GM19324 (cell line): ENCODE results near the gene ENDOD1.

Experiments used
- ATAC-seq: cut with Tn5 transposase; IDR thresholded peaks from one replicate; pipeline ENCODE4 v1.9.1; 2021; ENCODE audit warnings: mild to moderate bottlenecking, moderate library complexity; ENCODE audit not compliant: unreplicated experiment, low FRiP score

The ENDOD1 gene

DNA sequence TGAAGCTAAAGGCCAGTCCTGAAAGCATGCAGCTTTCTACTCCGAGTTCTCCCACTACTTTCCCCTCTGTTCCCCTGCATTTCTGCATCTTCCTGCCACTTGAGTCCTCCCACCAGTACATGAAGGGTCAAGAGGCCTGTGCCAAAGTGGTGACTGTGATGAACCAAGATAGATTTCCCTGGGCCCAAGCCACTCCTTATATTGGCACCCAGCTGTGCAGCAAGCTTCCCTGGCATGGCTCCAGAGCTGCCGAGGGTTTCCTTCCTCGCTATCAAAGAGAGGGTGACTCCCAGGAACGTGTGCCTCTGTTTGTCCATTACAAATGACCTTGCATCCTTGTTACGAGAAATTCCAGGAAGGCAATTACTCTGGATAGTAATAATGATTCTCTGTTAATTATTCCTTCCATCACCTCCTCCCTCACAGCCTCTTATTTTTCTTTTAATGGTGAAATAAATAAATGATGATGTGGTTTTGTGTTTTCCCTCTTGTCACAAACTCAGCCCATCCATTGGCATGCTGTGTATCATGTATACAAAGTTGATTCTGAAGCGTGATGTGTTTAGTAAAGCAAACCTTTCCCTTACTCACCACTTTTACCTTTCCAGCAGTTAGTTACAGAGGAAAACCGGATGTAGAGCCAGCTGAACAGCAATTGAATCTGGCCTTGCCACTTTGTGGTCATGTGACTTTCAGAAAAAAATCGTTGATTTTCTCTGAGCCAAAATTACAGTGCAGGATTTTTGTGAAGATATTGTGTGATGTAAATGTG, 14.7 kb upstream of the ENDOD1 start:
- ATAC-seq, result no peak

DNA sequence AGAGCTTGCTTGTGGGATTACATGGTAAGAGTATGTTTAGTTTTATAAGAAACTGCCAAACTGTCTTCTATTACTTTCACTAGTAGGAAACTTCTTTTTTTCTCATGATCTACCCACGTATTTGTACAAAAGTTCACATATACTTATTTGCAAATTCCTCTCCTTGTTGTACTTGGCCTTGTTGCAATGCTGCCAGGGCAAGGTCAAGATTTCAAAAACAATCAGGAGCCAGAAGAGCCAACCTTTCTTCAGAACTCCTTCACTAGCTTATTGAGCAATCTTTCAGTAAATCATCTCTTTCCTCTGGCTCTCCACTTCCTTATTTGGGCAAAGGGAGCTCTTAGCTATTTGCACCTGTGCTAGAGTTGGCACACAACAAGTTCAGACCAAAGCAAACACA, 13.2 kb upstream of the ENDOD1 start:
- ATAC-seq, result peak; percentile 61

DNA sequence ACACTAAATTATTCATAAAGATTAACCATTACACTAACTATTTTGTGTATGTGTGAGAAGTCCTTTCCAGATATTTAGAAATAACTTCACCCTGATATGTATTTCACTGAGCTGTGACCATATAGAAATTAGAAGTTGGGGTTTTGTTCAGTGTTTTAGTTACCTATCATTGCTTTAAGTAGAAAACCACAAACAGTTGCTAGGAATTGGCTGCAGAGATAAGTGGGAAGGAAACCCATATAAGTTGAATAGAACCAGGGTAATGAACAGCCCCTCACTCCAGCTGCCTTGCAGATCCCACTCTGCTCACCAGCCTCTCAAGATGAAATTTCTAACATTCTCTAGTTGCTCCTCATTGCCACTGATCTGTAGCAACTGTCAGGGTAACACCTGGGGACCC, 12.7 kb upstream of the ENDOD1 start:
- no peak for ATAC-seq

DNA sequence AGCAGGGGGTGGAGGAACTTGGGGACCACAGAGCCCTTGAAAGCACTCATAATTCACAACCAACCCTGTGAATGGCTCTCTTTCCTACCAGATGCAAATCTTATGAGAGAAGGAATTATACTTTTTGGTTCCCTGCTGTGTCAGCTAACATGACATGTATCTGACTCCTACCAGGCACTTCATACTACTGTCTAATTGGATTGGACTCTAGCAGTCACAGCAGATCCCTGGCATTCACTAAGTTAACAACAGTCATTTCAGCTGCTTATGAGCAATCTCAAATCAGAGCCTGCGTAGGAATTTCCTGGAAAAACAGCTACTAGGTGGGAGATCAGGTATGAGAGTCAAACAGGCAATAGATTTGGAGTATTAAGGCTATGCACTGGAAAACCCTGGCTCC, 11.1 kb upstream of the ENDOD1 start:
- ATAC-seq, result no peak

DNA sequence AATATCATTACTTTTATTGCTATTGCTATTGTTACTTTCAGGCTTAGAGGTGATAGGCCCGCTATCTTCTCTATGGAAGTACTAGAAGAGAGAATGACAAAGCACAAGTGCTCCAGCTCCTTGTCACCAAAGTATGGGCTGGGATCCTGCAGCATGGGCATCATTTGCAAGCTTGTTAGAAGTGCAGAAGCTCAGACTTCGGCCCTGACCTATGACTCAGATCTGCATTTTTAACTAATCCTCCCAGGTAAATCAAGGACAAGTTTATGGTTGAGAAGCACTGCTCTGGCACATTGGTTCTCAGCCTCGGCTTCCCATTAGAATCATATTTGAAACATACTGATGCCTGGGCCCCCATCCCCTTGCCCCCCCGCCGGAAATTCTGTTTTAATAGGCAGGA, 8.6 kb upstream of the ENDOD1 start:
- ATAC-seq, result no peak

DNA sequence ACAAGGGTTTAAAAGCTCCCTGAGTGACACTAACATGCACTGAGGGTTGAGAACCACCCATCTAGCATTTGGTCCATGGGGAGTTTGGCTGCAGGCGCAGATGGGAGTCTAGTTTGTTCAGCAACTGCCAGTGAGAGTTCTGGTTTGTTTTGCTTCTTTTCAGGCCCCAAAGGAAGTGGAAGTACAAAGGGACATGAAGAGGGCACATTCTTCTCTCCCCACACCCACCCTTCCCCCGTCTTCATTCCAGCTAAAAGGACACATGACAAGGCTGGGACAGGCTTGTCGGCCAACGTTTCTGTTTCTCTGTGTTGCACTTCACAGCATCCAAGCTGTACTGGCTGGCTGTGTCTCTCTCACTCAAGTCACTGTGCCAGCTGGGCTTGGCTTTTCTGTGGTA, 8.2 kb upstream of the ENDOD1 start:
- no peak for ATAC-seq

DNA sequence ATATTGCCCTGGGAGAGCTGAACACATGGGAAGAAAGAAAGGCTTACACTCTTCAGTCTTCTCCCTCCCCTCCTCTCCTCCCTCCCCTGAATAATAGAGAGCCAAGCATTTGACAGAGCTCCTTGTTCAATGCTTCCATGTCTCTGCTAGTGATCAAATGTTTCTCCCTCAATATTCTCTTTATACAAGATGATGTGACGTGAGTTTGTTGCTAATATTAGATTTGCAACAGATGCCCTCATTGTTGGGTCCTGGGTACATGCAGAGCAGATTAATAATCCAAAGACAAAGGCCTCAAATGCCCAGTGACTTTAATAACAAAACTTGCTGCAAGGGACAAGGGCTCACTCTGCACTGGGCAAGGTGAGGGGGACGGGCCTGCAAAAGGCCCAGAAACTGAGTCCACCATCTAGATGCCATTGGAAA, 7.1 kb upstream of the ENDOD1 start:
- ATAC-seq, result no peak

DNA sequence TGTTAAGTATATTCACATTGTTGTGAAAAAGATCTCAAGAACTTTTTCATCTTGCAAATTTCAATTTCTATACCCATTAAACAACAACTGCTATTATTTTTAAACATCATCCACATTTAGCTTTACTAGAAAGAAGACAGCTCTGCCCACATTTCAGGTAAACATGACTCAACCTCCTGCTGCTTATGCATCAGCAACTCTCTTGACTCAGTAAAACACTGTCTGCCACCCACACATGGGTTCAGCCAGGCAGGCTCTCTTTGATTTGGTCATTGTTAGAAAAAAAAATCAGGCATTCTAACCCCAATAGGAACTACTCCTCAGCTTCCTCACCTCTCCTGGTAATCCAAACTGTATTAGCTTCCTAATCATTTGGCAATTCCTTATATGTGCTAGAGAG, 5.1 kb upstream of the ENDOD1 start:
- ATAC-seq, result no peak

DNA sequence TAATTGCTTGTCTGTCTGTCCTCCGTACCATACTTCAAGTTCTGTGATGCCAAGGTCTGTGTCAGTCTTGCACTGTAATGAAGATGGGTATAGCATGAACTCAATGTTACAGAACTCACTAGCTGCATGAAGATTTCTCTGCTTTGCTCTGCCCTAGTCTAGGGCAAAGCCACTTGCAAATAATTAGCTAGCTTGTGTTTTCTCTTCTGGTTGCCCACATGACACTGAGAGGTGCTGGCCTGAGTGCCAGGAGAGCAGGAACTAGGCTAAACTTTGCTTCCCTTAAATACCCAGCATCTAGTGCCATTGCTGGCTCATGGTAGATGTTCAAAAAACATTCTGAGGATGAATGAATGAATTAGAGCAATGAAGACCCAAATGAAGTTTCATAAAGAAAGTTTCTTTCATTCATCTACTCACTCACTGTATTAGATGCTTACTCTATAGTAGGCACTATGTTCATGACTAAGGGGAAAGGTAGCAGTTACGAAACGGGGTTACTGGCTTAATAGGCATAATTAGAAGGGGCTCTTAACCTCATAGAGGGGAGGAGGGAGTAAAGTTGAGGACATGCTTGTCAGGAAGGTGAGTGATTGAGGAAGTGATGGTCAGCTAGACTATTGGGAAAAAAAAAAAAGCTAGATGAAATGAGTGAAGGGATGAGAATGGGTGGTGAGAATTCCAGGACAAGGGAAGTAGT, 4.4 kb upstream of the ENDOD1 start:
- ATAC-seq, result no peak

DNA sequence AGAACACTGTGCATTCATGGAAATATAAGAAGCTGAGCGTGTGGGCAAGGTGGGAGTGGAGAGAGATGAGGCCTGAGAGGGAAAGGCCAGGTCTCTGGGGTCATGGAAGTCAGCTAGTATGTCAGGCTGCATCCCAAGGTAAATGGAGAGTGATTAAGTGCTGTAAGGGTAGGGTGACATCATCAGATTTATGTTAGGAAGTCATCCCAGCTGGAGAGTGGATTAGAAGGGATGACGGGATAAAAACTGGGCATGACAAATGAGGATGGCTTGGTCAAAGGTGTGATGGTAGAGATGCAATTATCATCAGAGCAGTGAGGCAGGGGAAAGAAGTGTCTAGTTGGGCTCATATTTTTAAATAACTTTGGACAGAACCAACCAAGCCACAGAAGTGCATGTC, 3.5 kb upstream of the ENDOD1 start:
- ATAC-seq, result no peak

DNA sequence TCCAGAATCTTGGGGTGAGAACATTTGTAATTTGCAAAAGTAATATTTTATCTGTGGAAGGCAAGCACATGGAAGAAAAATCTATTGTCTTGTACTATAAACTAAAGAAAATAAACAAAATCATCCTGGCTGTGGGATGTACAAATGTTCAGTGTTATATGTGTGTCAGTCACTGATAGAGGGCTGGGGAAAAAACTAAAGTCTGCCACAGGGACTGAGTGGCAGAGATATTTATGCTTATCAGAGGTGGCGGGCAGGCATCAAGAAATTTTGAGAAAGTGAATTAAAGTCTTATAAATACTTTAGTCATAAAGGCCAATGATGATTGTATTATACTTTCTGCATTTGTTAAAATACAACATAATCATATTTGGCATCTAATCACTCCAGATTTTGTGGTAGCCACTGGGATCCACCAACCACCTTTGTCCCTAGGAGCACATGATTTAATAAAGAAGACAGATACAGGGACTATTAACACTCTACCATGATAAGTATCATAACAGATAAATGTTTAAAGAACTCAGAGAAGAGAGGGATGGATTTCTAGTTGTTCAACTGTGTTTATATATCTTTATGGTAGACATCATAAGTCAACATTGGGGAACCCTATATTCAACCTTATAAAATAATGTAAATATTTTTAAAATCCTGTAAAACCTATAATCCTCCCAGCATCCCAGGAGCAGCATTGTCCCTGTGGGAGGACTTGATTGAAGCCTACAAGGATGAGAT, 2.6 kb upstream of the ENDOD1 start:
- no peak for ATAC-seq

DNA sequence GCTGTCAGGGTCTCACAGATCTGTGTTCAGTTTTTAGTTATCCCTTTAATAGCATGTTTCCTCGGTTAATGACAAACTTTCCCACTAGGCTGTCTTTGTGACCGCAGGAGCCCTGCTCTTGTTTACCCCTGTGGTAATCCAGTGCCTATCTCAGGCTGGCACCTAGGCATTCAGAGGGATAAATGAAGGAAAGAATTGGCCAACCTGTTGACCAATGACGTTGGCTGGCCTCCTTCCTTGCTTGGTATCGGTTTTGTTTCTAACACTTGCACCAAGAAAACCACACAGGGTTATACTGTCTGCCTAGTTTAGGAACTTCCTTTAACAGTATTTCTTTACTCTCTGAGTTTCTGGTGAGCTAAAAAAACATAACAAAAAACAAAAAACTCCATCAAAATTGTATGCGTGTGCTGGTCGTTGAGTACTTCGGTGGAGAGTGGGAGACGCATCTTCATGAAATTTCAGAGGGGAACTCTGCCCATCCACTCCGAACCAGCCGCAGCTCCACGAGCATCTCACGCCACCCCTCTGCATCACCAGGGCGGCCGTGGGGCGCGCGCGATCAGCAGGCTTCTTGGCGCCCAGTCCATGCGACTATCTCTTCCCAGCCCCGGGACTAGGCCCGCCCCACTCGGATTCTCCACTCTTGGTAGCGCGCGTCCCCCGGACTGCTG, 563 bp upstream of the ENDOD1 start:
- peak; percentile 65 for ATAC-seq

DNA sequence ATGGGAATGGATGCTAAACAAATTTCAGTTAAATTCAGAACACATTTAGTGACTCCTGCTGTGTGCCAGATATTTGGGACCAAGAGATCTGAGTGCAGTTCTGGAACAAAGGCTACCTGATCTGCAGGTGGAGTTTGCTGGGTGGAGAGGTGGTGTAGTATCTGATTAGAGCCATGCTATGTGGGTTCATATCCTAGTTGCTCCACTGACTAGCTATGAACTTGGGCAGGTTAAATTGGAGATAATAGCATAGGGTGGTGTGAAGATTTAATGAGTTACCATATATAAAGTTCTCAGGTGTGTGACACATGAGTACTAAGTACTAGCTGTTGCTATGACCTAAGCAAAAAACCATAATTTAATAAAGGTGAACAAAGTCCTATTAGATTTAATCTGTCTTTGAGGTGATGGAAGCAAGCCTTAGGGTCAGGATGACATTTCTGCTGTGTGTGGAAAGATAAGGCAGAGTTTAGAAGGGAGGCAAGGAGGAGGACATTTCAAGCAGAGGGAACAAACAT, 2.1 kb downstream of the ENDOD1 start:
- no peak for ATAC-seq

DNA sequence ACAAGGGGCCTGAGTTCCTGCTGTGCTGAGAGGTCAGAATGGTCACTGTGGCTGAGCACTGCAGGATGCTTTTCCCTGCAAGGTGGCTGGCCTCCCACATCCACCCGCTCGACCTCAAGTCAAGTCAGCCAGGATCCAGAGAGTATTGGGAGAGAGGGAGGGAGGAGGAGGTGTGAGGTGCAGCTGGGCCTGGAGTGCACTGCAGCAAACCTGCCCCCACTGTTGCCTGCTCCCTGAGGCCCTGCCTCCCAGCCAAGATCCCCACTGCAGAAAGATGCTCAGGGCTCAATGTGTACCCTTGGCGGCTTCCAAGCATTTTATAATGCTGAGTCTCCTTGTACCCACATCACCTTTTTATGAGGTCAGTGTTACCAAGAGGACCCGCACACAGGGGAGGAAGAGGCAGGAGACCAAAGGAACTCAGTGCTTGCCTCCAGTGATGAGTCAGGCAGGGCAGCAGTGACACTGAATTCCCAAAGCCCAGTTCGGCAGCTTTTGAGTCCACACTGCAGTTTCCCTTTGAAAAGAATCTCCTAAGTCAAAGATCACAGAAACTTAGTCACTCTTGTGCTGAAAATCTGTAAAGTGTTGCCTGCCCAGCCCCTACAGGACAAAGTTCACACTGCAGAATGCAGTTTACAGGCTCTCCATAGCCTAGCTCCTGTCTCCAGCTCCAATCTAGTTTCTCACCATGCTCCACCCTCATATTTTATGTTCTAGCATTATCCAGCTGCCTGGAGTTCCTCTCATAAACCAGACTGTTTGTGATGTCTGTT, 3.1 kb downstream of the ENDOD1 start:
- ATAC-seq, result no peak

DNA sequence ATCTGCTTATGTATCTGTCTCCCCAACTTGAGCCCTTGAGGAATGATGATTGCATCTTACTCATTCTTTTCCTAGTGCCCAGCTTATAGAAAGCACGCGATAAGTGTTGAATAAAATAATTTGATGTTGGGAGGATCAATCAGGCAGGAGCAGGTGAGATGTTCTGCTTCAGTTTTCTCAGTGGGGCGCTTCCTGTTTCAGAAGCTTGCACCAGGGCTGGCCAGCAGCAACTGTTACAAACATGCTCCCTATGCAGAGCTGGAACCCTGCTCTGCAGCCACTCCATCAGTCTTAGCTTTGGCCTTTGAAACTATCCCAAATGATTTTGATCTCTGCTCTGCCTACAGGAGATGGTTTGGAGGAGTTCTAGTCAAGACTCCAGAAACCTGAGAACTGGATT, 3.9 kb downstream of the ENDOD1 start:
- no peak for ATAC-seq

DNA sequence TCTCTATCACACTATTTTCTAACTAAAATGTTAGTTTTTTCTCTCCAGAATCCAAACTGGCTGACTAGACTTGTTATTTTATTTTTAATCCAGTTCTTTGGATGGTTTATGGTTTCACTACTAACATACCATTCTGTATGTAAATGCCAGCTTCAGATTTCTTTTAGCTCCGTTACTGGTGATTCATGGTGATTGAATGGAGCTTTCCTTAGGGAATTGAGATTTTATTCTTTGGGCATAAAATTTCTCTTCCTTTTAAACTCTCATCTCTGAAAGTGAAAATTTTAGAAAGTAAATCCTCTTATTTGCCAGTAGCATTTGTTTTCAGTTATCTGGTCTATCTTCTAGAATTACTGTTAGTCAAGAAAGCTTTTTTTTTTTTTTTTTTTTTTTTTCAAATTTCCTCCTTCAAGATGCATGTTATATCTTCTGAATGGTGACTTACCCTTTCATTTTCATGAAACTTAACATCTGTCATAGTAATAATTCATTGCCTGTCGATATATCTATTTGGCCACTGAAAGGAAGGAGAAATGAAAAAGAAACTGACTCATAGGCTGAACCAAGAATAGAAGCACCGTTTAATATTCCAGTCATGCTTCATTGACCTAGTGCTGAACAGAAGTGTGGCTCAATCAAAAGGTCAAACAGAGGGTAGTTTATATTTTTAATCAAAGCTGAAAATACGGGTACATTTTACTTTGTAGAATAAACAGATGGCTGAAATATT, 6.4 kb downstream of the ENDOD1 start:
- ATAC-seq, result peak; percentile 76

DNA sequence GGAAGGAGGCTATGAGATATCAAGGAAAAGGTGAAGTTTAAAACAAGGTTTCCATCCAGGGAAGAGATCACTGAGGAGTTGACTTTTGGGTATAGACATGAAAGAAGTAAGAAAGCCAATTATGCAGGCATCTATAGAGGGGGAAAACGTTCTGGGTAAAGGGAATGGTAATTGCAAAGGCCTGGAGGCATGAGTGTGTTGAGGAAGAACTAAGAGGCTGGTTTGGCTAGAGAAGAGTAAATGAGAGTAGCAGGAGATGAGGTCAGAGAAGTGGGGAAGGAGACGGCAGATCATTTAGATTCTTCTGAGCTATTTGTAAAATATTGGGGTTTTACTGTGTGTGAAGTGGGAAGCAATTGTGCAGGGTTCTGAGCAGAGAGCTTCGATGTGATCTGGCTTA, 7.6 kb downstream of the ENDOD1 start:
- ATAC-seq, result no peak

DNA sequence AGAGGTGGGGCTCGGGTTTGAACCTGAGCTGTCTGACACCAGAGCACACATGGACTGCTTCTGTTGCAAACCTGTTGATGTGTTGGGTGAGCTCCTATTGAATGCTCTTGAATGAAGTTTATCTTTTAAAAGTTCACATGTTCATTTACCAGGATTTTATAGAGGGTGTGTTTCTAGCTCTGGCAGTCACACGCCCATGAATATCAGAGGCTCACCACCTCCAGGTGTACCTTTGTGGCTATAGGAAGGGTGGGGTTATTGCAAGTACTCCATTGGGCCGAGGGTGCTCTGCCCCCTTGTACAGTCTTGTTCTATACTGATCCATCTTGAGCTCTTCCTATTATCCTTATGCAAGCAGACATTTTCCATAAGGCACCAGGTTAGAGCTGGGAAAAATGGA, 9.2 kb downstream of the ENDOD1 start:
- ATAC-seq, result no peak

DNA sequence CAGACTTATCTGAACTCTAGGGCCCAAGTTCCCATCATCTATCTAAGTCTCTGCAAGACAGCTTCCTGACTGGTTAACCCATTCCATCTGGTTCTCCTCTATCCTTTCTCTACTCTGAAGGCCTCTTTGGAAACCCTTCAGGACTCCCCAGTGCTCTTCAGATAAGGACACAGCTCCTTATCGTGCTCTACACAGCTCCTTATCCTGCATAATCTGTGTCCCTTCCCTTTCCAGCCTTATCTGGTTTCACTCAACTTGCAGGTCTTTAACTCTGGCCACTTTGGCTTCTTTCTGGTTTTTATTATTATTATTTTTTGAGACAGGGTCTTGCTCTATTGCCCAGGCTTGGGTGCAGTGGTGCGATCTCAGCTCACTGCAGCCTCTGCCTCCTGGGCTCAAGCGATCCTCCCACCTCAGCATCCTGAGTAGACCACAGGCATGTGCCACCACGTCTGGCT, 10.6 kb downstream of the ENDOD1 start:
- no peak for ATAC-seq
